HT-29 (cell line): ENCODE measurements around the gene PTPRT. TPM values are rescaled to one million over a fixed set of nuclear protein-coding genes. Genes with fewer than 3 reads are reported as not detected.
A peak's percentile ranks its signal among the peaks of the same experiment; 100 is the strongest.

Source experiments
- DNase-seq: peaks from one replicate; pipeline ENCODE4 v3.0.0-alpha.2; 2015; ENCODE audit warnings: low spot score
- total RNA-seq: library from RNA; depleted of rRNA; stranded (reverse); fragments of >200 nt; shearing (Covaris generic); gene quantifications from 2 replicates; pipeline ENCODE4 v1.2.3, GENCODE V29; 2014

Gene PTPRT
- total RNA-seq, 1 experiment from 2014 or later = not detected

GRCh38 chr20:42635699-42636411, 553.9 kb downstream of the PTPRT start:
- no peak for DNase-seq

- DNase-seq = no peak
Measured at GRCh38 chr20:42634156-42634555, 555.5 kb downstream of the PTPRT start.

DNA sequence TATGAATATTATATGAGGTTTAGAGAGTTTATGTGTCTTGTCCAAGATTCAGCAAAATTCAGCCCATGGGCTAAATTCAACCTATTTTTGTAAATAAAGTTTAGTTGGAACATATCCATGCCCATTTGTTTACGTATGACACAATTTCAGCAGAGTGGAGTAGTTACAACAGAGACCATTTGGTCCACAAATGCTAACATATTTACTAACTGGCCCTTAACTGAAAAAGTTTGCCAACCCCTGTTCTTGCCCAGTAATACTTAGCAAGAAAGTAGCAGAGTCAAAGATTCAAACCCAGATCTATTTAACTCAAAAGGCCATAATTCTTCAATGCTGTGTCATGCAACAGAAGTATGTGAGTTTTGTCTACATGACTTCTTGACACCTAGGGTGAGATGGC, 561.0 kb downstream of the PTPRT start:
- no peak for DNase-seq

- DNase-seq = no peak
Measured at GRCh38 chr20:42613076-42613475, 576.6 kb downstream of the PTPRT start.

GRCh38 chr20:42611889-42612837, 577.5 kb downstream of the PTPRT start:
- no peak for DNase-seq

DNA sequence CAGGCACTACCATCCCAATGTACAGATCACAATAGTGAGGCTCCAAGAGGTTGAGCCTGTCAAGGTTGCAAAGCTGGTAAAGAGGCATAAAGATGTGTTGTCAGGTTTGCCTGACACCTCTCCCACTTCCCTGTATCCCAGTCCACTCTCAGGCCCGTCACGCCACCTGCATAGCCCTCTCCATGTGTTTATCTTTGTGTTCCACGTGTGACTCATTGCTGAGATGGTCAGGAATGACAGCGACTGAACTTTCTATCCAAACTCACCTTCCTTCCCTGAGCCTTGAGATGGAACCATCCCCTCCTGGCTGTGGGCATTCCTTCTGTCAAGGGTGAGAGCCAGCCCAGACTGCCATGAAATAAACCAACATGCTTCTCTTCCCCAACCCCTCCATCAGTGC, 578.3 kb downstream of the PTPRT start:
- no peak for DNase-seq

GRCh38 chr20:42610070-42610469, 579.6 kb downstream of the PTPRT start:
- DNase-seq = no peak

GRCh38 chr20:42609618-42610017, 580.1 kb downstream of the PTPRT start:
- DNase-seq = no peak

GRCh38 chr20:42604998-42605956, 584.4 kb downstream of the PTPRT start:
- no peak for DNase-seq

- no peak for DNase-seq
Measured at GRCh38 chr20:42603655-42604054, 586.1 kb downstream of the PTPRT start.

- no peak for DNase-seq
Measured at GRCh38 chr20:42598581-42598980, 591.1 kb downstream of the PTPRT start.

- no peak for DNase-seq
Measured at GRCh38 chr20:42595625-42596024, 594.1 kb downstream of the PTPRT start.

- no peak for DNase-seq
Measured at GRCh38 chr20:42594659-42595058, 595.0 kb downstream of the PTPRT start.

- no peak for DNase-seq
Measured at GRCh38 chr20:42594011-42594410, 595.7 kb downstream of the PTPRT start.

- DNase-seq = no peak
Measured at GRCh38 chr20:42589976-42590639, 599.6 kb downstream of the PTPRT start.

GRCh38 chr20:42588847-42589246, 600.9 kb downstream of the PTPRT start:
- no peak for DNase-seq

- no peak for DNase-seq
Measured at GRCh38 chr20:42587427-42587826, 602.3 kb downstream of the PTPRT start.

GRCh38 chr20:42581311-42581710, 608.4 kb downstream of the PTPRT start:
- no peak for DNase-seq

GRCh38 chr20:42576167-42576566, 613.5 kb downstream of the PTPRT start:
- DNase-seq = no peak

DNA sequence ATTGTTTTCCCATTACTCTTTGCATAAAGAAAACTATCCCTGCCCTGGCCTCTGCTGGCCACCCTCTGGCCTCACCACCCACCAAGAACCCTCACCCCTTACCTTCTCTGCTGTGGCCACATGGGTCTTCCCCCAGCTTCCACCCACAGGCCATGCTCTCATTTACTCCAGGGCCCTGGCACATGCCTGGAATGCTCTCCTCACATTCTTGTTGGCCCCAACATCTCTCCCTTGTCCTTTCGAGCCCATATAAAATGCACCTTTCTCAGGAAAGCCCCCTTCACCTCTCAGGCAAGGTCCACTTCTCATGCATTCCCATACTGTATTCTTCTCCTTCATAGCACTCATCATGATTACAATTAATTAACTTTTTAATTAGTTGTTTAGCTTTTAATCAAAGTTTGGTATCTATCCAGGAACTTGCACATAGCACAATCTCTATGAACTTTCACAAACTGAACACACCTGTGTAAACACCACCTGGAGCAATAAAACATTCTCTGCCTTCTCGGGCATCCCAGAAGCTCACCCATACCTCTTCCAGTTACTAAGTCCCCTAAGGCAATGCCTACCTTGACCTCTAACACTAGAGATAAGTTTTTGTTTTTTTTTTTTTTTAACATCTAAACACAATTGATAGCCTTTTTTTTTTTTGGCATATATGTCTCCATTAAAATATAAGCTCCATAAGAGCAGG, 617.2 kb downstream of the PTPRT start:
- DNase-seq = peak; percentile 6
